Astrocyte (in vitro differentiated cells and primary cell): ENCODE data around the gene TAF4. TPM values are rescaled to one million over a fixed set of nuclear protein-coding genes. Genes with fewer than 3 reads are reported as not detected.

Experiments used
- DNase-seq: peaks from one replicate; pipeline ENCODE4 v3.0.0-alpha.2; 2010; ENCODE audit warnings: low read depth
- FAIRE-seq: peaks from 2 replicates; lab custom pipeline; 2011; peaks lifted over from hg19 to GRCh38; lab: Jason Lieb, UNC
- H2AFZ ChIP-seq: 2 replicates; pipeline ENCODE4 v1.6.0; 2012; ENCODE audit warnings: low read depth, low read length, inconsistent platforms
- H3K27ac ChIP-seq: 2 replicates; pipeline ENCODE4 v1.5.1; 2011; ENCODE audit warnings: low read depth, low read length, inconsistent platforms
- H3K27me3 ChIP-seq: 2 replicates; pipeline ENCODE4 v1.6.0; 2011; ENCODE audit warnings: low read length, inconsistent platforms; ENCODE audit not compliant: insufficient read depth
- H3K36me3 ChIP-seq: 2 replicates; pipeline ENCODE4 v1.5.1; 2011; ENCODE audit warnings: low read length, inconsistent platforms; ENCODE audit not compliant: insufficient read depth
- H3K4me1 ChIP-seq: 2 replicates; pipeline ENCODE4 v1.5.1; 2011; ENCODE audit warnings: low read length, inconsistent platforms; ENCODE audit not compliant: insufficient read depth
- H3K4me2 ChIP-seq: 2 replicates; pipeline ENCODE4 v1.6.0; 2012; ENCODE audit warnings: low read length, inconsistent platforms
- H3K4me3 ChIP-seq: 2 replicates; pipeline ENCODE4 v1.5.1; 2011; ENCODE audit warnings: low read depth, mild to moderate bottlenecking, low read length, inconsistent platforms; ENCODE audit not compliant: insufficient read depth
- H3K79me2 ChIP-seq: 2 replicates; pipeline ENCODE4 v1.6.0; 2012; ENCODE audit warnings: mild to moderate bottlenecking, low read length, inconsistent platforms; ENCODE audit not compliant: insufficient read depth
- H3K9ac ChIP-seq: 2 replicates; pipeline ENCODE4 v1.6.0; 2012; ENCODE audit warnings: mild to moderate bottlenecking, low read length, inconsistent platforms
- H3K9me3 ChIP-seq: 2 replicates; pipeline ENCODE4 v1.5.1; 2012; ENCODE audit warnings: low read depth, mild to moderate bottlenecking, low read length, inconsistent platforms; ENCODE audit not compliant: insufficient read depth
- H4K20me1 ChIP-seq: 2 replicates; pipeline ENCODE4 v1.6.0; 2012; ENCODE audit warnings: low read length, inconsistent platforms; ENCODE audit not compliant: insufficient read depth
- H3K27ac Mint-ChIP-seq: one replicate; pipeline ENCODE4 v1.8.0; 2021; ENCODE audit warnings: mild to moderate bottlenecking, mixed read lengths; ENCODE audit not compliant: unreplicated experiment
- H3K27me3 Mint-ChIP-seq: one replicate; pipeline ENCODE4 v1.8.0; 2021; ENCODE audit warnings: low read depth, mixed read lengths; ENCODE audit not compliant: unreplicated experiment
- H3K36me3 Mint-ChIP-seq: one replicate; pipeline ENCODE4 v1.8.0; 2021; ENCODE audit warnings: low read depth, mixed read lengths; ENCODE audit not compliant: unreplicated experiment
- H3K4me1 Mint-ChIP-seq: one replicate; pipeline ENCODE4 v1.8.0; 2021; ENCODE audit warnings: low read depth, mixed read lengths; ENCODE audit not compliant: unreplicated experiment
- H3K4me3 Mint-ChIP-seq: one replicate; pipeline ENCODE4 v1.8.0; 2021; ENCODE audit warnings: mild to moderate bottlenecking, moderate library complexity, mixed read lengths; ENCODE audit not compliant: unreplicated experiment
- H3K9me3 Mint-ChIP-seq: one replicate; pipeline ENCODE4 v1.8.0; 2021; ENCODE audit warnings: mild to moderate bottlenecking, mixed read lengths; ENCODE audit not compliant: unreplicated experiment
- EZH2 ChIP-seq: IDR thresholded peaks from 2 replicates; pipeline ENCODE4 v1.6.1; 2012; ENCODE audit warnings: mild to moderate bottlenecking, low read length, inconsistent platforms; ENCODE audit not compliant: insufficient read depth
- total RNA-seq: library from RNA; stranded (reverse); gene quantifications from 2 replicates; pipeline ENCODE4 v1.2.1, GENCODE V29; 2021
- TF ChIP-seq, protein P1 (sequence below): IDR thresholded peaks from 2 replicates; pipeline ENCODE4 v1.5.1; 2011; ENCODE audit warnings: low read depth, mild to moderate bottlenecking, inconsistent platforms, low read length, moderate library complexity; ENCODE audit not compliant: insufficient read depth

Gene TAF4
- total RNA-seq, 1 donor from 2014 or later = 11.8 TPM

DNA sequence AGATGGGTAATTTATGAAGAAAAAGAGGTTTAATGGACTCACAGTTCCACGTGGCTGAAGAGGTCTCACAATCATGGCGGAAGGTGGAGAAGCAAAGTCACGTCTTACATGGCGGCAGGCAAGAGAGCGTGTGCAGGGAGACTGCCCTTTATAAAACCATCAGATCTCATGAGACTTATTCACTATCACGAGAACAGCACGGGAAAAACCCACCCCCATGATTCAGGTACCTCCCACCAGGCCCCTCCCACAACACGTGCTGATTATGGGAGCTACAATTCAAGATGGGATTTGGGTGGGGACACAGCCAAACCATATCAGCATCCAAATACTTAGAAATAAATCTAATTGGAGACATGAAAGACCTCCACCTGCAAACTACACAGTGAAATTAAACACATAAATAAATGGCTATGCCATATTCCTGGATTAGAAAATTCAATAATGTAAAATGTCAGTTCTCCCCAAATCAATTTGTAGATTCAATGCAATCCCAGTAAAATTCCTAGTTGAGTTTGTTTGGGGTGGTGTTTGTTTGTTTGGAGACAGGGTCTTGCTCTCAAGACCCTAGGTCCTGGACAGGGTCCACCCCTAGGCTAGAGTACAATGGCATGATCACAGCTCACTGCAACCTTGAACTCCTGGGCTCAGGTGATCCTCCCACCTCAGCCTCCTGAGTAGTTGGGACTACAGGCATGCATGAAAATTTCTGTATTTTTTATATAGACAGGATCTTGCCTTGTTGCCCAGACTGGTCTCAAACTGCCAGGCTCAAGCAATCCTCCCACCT lies 101.6 kb downstream of the TAF4 start:
- TF ChIP-seq, protein P1, sequence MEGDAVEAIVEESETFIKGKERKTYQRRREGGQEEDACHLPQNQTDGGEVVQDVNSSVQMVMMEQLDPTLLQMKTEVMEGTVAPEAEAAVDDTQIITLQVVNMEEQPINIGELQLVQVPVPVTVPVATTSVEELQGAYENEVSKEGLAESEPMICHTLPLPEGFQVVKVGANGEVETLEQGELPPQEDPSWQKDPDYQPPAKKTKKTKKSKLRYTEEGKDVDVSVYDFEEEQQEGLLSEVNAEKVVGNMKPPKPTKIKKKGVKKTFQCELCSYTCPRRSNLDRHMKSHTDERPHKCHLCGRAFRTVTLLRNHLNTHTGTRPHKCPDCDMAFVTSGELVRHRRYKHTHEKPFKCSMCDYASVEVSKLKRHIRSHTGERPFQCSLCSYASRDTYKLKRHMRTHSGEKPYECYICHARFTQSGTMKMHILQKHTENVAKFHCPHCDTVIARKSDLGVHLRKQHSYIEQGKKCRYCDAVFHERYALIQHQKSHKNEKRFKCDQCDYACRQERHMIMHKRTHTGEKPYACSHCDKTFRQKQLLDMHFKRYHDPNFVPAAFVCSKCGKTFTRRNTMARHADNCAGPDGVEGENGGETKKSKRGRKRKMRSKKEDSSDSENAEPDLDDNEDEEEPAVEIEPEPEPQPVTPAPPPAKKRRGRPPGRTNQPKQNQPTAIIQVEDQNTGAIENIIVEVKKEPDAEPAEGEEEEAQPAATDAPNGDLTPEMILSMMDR = no peak
- TF ChIP-seq EZH2 = no peak
- H3K27ac ChIP-seq = no peak overlapping the region
- no peak overlapping the region for H2AFZ ChIP-seq
- FAIRE-seq = no peak
- H3K9ac ChIP-seq = no peak overlapping the region
- peaks cover 10% of the 10 kb centered on the region for H3K27me3 ChIP-seq
- no peak for DNase-seq
- no peaks in the 10 kb centered on the region for H3K4me1 ChIP-seq
- no peaks in the 10 kb centered on the region for H3K36me3 ChIP-seq
- Mint-ChIP-seq H3K4me3 (no peak overlapping the region), H3K27ac (no peak overlapping the region), H3K4me1 (no peaks in the 10 kb centered on the region), H3K9me3 (peaks cover 2% of the 10 kb centered on the region), H3K27me3 (no peaks in the 10 kb centered on the region), H3K36me3 (no peaks in the 10 kb centered on the region)
- no peak overlapping the region for H3K4me2 ChIP-seq
- no peaks in the 10 kb centered on the region for H3K9me3 ChIP-seq
- no peak overlapping the region for H3K4me3 ChIP-seq
- H3K79me2 ChIP-seq = no peaks in the 10 kb centered on the region
- no peaks in the 10 kb centered on the region for H4K20me1 ChIP-seq

DNA sequence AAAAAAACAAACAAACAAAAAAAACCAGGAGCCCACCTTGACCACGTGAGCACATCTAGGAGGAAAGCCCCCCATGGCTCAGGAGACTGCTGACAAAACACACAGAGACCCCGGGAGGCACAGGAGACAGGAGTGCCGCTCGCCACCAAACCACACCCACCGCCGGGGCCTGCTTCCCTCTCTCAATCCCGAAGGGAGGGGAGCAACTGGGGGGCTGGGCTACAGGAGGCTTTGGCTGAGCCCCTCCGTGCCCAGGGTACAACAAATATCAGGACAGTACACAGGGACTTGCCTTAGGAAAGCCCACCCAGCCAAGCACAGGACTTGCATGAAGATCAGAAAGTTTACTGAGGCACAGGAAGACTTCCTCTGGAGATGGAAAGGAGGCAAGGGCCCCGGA lies 102.5 kb downstream of the TAF4 start:
- Histone ChIP-seq H3K36me3 (no peaks in the 10 kb centered on the region), H3K4me1 (no peaks in the 10 kb centered on the region), H3K4me2 (no peak overlapping the region), H3K4me3 (no peak overlapping the region), H3K9me3 (no peaks in the 10 kb centered on the region), H3K9ac (no peak overlapping the region), H3K79me2 (no peaks in the 10 kb centered on the region), H3K27ac (no peak overlapping the region), H4K20me1 (no peaks in the 10 kb centered on the region), H2AFZ (no peak overlapping the region), H3K27me3 (peaks cover 14% of the 10 kb centered on the region)
- no peaks in the 10 kb centered on the region for H3K27me3 Mint-ChIP-seq
- H3K36me3 Mint-ChIP-seq = no peaks in the 10 kb centered on the region
- no peak for DNase-seq
- peaks cover 2% of the 10 kb centered on the region for H3K9me3 Mint-ChIP-seq
- no peak for FAIRE-seq
- no peak overlapping the region for H3K4me3 Mint-ChIP-seq
- no peaks in the 10 kb centered on the region for H3K4me1 Mint-ChIP-seq
- TF ChIP-seq, protein P1 = no peak
- no peak for TF ChIP-seq EZH2
- H3K27ac Mint-ChIP-seq = no peak overlapping the region

DNA sequence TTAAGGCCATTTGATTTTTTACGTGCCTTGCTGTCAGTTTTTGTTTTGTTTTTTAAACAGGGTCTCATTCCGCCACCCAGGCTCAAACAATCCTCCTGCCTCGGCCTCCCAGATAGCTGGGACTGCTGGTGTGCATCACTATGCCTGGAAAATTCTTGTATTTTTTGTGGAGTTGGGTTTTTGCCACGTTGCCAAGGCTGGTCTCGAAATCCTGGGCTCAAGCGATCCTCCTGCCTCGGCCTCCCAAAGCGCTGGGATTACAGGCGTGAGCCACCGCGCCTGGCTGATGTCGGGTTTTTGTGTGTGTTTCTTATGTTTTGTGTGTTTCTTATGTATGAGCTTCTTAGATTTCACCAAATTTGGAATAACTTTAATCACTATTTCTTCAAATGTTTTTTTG lies 104.8 kb downstream of the TAF4 start:
- H3K79me2 ChIP-seq = no peaks in the 10 kb centered on the region
- H3K27ac Mint-ChIP-seq = no peak overlapping the region
- FAIRE-seq (no peak), DNase-seq (no peak)
- peaks cover 11% of the 10 kb centered on the region for H3K4me1 Mint-ChIP-seq
- no peaks in the 10 kb centered on the region for H3K36me3 Mint-ChIP-seq
- H4K20me1 ChIP-seq = no peaks in the 10 kb centered on the region
- H2AFZ ChIP-seq = no peak overlapping the region
- H3K36me3 ChIP-seq = no peaks in the 10 kb centered on the region
- peaks cover 14% of the 10 kb centered on the region for H3K27me3 ChIP-seq
- no peak overlapping the region for H3K4me3 ChIP-seq
- H3K9me3 ChIP-seq = no peaks in the 10 kb centered on the region
- no peak overlapping the region for H3K4me3 Mint-ChIP-seq
- H3K4me1 ChIP-seq = peaks cover 3% of the 10 kb centered on the region
- no peak overlapping the region for H3K4me2 ChIP-seq
- TF ChIP-seq, protein P1 = no peak
- TF ChIP-seq EZH2 = no peak
- H3K9ac ChIP-seq = no peak overlapping the region
- peaks cover 2% of the 10 kb centered on the region for H3K9me3 Mint-ChIP-seq
- no peaks in the 10 kb centered on the region for H3K27me3 Mint-ChIP-seq
- no peak overlapping the region for H3K27ac ChIP-seq
